ENCODE measurements around the gene MB21D2.

MB21D2 gene

DNA sequence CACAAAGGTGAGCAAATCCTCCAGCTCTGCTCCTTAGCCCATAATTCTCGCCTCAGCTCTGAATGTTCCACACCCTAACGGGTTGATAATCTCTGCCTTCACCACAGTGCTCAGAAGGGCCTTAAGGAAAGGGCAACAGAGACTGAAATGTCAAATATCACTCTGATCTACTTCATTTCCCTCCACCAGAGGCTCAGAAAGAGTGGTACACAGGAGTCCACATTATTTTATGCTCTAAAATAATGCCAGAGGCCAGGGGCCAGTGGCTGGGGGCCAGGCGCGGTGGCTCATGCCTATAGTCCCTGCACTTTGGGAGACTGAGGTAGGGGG, 72.2 kb downstream of the MB21D2 start:
- Histone ChIP-seq H3K27me3 (replicated peaks) (no peaks in the 10 kb centered on the region), H3K27ac (no peak overlapping the region), H3K36me3 (replicated peaks) (no peaks in the 10 kb centered on the region), H3K4me3 (ENCODE audit: low read depth, low read length) (no peak overlapping the region)
- no peak for TF ChIP-seq CTCF (IDR thresholded peaks at IDR 0.05; ENCODE audit: low read depth, low read length, missing control alignments)
- no peak for DNase-seq
- in situ Hi-C loops (cut with HindIII; ENCODE audit: low pct_ligation_motif_present, low sequenced_read_pairs), result no loop called here

- in situ Hi-C loops (cut with HindIII; ENCODE audit: low pct_ligation_motif_present, low sequenced_read_pairs), result no loop called here
- H3K4me3 ChIP-seq (ENCODE audit: low read depth, low read length), result no peak overlapping the region
- peak; percentile 68 for DNase-seq
- H3K27ac ChIP-seq, result peak overlapping the region; percentile 4
- H3K36me3 ChIP-seq (replicated peaks), result no peaks in the 10 kb centered on the region
- no peak for TF ChIP-seq CTCF (IDR thresholded peaks at IDR 0.05; ENCODE audit: low read depth, low read length, missing control alignments)
- H3K27me3 ChIP-seq (replicated peaks), result no peaks in the 10 kb centered on the region
These were observed 72.7 kb downstream of the MB21D2 start for GRCh38 chr3:192844836-192845525.

DNA sequence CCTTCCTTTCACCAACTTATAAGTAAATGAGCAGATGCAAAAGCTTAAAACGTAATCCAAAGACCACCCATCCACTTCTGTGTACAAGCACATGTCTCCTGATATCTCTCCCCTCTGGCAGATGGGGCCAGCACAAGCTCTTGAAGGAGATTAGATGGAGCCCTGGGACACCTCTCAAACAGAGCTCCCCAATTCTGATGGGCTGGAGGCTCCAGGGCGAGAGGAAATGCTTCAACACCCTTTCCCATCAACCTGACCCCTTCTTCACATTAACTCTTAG, 73.2 kb downstream of the MB21D2 start:
- no peak for DNase-seq
- in situ Hi-C loops (cut with HindIII; ENCODE audit: low pct_ligation_motif_present, low sequenced_read_pairs), result no loop called here
- no peaks in the 10 kb centered on the region for H3K36me3 ChIP-seq (replicated peaks)
- no peaks in the 10 kb centered on the region for H3K27me3 ChIP-seq (replicated peaks)
- no peak overlapping the region for H3K4me3 ChIP-seq (ENCODE audit: low read depth, low read length)
- H3K27ac ChIP-seq, result no peak overlapping the region
- TF ChIP-seq CTCF (IDR thresholded peaks at IDR 0.05; ENCODE audit: low read depth, low read length, missing control alignments), result no peak

DNA sequence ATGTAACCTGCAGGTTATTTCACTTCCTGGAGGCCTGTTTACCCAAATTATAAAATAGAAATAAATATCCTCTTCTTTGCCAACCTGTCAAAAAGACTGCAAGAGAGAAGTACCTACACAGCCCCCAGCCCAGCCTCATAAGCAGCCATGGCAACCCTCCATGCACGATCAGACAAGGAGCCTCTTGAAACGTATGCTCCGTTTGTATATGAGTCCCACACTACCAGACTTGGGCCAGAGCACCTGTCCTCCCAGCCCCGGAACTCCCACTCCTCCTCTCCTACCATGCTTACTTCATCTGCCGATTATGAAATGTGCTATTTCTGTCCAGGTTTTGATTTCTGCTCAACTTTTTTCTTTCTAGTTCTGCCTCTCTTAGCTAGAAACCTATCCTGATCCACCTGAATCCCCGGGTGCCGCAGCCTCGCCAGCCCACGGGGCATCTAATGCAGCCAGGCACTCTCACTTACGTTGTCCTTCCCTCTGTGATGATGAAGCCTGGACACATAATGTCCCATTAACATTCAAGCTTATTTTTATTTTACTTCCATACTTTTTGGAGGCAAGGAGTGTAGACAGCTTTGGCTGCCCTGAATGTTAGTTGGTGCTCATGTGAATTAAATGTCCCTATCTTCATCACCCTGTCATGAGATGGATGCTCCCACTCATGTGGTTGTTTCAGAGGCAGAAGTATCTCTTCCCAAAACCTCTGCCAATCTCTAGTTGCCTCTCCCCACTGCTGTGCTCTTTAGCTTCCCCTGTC, 73.8 kb downstream of the MB21D2 start:
- DNase-seq, result no peak
- Histone ChIP-seq H3K36me3 (replicated peaks) (no peaks in the 10 kb centered on the region), H3K27me3 (replicated peaks) (no peaks in the 10 kb centered on the region), H3K27ac (no peak overlapping the region), H3K4me3 (ENCODE audit: low read depth, low read length) (no peak overlapping the region)
- in situ Hi-C loops (cut with HindIII; ENCODE audit: low pct_ligation_motif_present, low sequenced_read_pairs), result no loop called here
- no peak for TF ChIP-seq CTCF (IDR thresholded peaks at IDR 0.05; ENCODE audit: low read depth, low read length, missing control alignments)

DNA sequence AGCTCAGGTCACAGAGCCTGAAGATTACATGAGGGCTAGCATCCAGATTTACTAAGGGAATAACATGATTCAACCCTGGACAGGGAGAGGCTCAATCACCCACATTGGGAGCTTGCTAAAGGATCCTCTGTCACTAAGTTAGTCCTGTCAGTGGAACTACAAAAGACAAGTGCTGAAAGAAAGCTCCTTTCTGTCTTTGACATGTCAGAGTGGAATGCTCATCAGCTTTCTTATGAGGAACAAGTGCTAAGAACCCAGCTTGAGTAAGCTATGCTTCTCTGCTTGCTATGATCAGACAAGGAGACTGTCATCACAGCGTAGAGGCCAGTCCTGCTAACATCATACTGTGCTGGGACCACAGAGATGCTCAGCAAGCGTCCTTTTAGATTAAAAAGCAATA, 74.5 kb downstream of the MB21D2 start:
- Histone ChIP-seq H3K36me3 (replicated peaks) (no peaks in the 10 kb centered on the region), H3K27me3 (replicated peaks) (no peaks in the 10 kb centered on the region), H3K27ac (no peak overlapping the region), H3K4me3 (ENCODE audit: low read depth, low read length) (no peak overlapping the region)
- no peak for DNase-seq
- in situ Hi-C loops (cut with HindIII; ENCODE audit: low pct_ligation_motif_present, low sequenced_read_pairs), result no loop called here
- TF ChIP-seq CTCF (IDR thresholded peaks at IDR 0.05; ENCODE audit: low read depth, low read length, missing control alignments), result no peak

DNA sequence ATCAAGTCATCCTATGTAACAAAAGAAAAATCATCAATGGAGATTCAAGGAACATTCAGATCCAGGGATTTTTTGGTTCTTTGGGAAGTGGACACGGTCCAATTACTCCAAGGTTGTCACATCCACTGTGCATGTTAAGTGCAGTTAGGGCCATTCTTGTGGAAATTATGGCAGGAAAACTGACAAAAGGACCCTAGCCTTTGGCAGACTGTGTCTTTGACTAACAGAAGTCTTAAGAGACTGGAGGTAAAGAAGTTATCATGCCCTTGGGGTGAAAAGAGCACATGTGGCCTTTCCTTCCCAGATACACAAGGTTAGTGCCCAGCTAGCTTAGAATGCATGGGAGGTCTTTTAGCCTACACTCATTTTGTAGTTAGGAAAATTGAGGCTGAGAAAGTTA, 74.9 kb downstream of the MB21D2 start:
- Histone ChIP-seq H3K27me3 (replicated peaks) (no peaks in the 10 kb centered on the region), H3K27ac (no peak overlapping the region), H3K36me3 (replicated peaks) (no peaks in the 10 kb centered on the region), H3K4me3 (ENCODE audit: low read depth, low read length) (no peak overlapping the region)
- no peak for DNase-seq
- no peak for TF ChIP-seq CTCF (IDR thresholded peaks at IDR 0.05; ENCODE audit: low read depth, low read length, missing control alignments)
- in situ Hi-C loops (cut with HindIII; ENCODE audit: low pct_ligation_motif_present, low sequenced_read_pairs), result no loop called here

Measured in brain microvascular endothelial cell (primary cell).